ENCODE results near the gene SPINK2.

DNA sequence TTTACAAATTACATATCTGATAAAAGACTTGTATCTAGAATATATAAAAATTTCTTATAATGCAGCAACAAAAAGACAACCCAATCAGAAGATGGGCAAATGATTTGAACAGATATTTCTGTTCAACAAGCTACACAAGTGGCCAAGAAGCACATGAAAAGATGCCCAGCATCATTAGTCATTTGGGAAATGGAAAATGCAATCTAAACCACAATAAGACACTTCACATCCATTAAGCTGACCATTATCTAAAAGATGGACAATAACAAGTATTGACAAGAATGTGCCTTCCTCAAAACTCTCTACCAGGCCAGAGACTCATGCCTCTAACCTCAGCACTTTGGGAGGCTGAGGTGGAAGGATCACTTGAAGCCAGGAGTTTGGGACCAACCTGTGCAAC, 53.9 kb downstream of the SPINK2 start:
- TF ChIP-seq POLR2A (IDR thresholded peaks at IDR 0.05; ENCODE audit: low read length) (no peak), GATA1 (IDR thresholded peaks at IDR 0.05; ENCODE audit: low read depth, low read length) (no peak)

All from erythroblast (primary cell).